NCI-H146 (cell line): Measurements from ENCODE around the gene ATRN.
"Not testable (repeated sequence)": the region's sequence is repeated elsewhere in the genome, so short reads cannot be mapped to it uniquely, and the experiment has no call there.

ENCODE experiments used
- DNase-seq: peaks from one replicate; lab custom pipeline; 2025; lab: John Stamatoyannopoulos, UW

Gene ATRN

GRCh38 chr20:3470208-3470626 lies 601 bp upstream of the ATRN start:
- DNase-seq = no peak

DNA sequence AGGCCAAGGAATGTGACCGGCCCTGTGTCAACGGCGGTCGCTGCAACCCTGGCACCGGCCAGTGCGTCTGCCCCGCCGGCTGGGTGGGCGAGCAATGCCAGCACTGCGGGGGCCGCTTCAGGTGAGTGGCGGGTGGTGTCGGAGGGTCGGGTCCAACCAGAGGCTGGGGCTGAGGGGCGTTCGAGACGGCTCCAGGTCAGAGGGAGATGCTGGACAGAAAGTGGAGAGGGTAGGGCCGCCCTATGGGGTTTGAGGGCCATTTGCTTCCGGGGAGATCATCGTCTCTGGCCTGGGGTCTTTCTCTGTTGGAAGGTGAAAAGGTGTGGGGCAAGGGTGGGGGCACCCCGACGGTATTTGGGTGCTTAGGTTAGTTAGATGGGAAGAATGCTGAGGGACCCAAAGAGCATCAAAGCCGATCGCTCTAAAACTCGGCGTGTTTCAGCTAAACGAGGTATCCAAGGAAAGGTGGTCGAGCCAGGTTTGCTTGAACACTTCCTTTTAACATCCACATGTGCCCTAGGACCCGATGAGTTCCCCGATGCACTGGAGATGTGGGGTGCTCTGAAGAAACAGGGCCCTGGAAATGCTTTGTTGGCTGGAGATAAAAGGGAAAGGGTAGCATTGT lies 691 bp downstream of the ATRN start:
- DNase-seq = no peak

DNA sequence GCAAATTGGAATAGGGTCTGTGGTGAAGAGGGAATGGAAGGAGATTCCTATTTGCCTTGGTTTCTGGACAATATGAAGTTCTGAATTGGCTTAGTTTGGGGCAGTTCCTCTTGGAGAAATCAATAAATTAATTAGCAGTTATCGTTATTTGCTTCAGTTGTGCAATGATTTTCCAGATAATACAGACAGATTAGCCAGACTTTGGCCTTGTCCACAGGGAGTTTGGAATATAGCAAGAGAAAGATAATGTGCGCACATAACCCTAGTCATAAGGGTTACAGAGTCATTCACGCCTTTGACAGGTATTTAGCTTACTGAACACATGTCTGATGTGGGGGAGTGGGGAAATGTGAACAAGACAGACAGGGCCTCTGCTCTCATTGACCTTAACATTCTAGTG lies 1.3 kb downstream of the ATRN start:
- DNase-seq = no peak

- no peak for DNase-seq
Measured at GRCh38 chr20:3473324-3473723, 2.5 kb downstream of the ATRN start.

GRCh38 chr20:3473944-3474343 lies 3.1 kb downstream of the ATRN start:
- DNase-seq = peak; percentile 23

DNA sequence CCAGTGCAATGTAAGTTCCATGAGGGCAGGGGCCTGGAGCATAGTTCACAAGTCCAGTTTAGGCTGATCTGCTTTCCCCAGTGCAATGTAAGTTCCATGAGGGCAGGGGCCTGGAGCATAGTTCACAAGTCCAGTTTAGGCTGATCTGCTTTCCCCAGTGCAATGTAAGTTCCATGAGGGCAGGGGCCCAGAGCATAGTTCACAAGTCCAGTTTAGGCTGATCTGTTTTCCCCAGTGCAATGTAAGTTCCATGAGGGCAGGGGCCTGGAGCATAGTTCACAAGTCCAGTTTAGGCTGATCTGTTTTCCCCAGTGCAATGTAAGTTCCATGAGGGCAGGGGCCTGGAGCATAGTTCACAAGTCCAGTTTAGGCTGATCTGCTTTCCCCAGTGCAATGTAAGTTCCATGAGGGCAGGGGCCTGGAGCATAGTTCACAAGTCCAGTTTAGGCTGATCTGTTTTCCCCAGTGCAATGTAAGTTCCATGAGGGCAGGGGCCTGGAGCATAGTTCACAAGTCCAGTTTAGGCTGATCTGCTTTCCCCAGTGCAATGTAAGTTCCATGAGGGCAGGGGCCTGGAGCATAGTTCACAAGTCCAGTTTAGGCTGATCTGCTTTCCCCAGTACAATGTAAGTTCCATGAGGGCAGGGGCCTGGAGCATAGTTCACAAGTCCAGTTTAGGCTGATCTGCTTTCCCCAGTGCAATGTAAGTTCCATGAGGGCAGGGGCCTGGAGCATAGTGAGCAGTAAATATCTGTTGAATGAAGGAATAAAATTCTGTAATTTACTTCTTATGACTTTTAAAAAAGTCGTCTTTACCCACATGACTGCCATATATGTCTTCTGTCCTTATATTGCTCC lies 6.4 kb downstream of the ATRN start:
- DNase-seq = not testable (repeated sequence)

GRCh38 chr20:3477861-3478544 lies 7.2 kb downstream of the ATRN start:
- no peak for DNase-seq

DNA sequence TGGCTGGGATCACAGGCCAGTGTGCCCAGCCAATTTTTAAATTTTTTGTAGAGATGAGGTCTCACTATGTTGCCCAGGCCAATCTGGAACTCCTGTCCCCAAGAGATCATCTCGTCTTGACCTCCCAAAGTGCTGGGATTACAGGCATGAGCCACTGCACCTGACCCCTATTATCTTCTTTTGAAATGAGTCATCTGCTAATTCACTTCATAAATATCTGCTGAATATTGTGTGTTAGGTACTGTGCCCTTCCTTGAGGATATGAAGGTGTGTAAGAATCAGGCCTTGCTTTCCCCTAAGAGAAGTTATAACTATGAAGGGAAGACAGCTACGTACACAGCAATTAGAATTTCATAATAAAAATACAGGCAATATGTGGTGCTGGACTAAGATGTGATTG lies 8.2 kb downstream of the ATRN start:
- no peak for DNase-seq

DNA sequence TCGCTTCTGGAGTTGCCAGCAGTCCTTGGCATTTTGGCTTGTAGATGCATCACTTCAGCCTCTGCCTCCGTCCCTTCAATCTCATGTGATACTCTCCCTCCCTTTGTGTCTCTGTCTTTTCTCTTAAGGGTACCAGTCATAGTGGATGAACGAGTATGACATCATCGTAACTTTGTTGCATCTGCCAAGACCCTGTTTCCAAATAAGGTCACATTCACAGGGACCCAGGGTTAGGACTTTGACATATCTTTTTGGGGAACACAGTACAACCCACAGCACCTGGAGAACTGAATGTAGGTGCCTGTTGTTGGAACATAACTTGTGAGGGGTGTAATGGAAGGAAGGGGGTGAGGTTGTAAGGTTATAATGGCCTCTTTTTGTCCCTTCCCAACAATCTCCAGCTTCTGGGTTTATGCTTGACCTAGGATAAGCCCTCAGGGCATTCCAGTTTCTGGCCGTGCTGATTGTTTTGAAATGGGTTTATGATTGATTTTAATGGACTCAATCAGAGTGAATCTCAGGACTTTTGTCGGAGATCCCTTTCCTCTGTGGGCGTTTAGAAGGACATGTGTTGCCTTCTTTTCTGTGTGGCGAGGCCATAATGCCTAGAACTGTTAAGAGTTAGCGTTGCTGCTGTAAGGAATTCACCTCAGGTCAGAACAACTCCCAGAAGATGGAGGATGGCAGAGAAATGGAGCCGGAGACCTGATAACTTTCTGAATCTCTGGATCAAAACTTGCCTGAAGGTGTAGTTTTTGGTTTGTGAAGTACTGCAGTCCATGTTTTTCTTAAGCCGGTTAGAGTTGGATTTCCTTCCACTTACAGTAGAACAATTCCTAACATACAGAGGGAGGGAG lies 9.2 kb downstream of the ATRN start:
- DNase-seq = no peak

DNA sequence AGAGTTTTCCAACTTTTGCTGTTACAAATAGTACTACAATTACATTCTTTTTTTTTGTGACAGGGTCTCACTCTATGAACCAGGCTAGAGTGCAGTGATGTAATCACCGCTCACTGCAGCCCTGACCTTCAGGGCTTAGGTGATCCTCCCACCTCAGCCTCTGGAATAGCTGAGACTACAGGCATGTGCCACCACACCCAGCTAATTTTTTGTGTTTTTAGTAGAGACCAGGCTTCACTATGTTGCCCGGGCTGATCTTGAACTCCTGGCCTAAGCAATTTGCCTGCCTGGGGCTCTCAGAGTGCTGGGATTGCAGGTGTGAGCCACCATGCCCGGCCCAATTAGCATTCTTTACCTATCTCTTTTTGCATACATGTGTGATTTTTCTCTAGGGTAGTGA lies 12.5 kb downstream of the ATRN start:
- DNase-seq = no peak

- no peak for DNase-seq
Measured at GRCh38 chr20:3483784-3484183, 13.0 kb downstream of the ATRN start.

DNA sequence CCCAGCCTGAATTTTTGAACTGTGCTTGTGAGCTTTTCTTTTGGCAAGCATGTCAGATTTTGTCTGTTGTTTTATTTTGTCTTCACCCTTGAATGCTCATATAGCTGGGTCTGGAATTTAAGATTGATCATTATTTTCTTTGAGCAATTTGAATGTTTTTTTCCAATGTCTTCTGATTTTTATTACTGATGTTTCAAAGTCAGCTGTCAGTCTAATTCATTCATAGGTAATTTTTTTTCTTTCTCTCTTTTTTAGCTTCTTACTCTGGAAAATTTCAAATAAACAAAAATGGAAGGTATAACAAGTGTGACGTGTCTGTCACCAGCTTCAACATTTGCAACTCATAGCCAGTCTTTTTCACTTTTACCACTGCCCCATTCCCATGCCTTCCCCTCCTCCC lies 15.1 kb downstream of the ATRN start:
- no peak for DNase-seq

DNA sequence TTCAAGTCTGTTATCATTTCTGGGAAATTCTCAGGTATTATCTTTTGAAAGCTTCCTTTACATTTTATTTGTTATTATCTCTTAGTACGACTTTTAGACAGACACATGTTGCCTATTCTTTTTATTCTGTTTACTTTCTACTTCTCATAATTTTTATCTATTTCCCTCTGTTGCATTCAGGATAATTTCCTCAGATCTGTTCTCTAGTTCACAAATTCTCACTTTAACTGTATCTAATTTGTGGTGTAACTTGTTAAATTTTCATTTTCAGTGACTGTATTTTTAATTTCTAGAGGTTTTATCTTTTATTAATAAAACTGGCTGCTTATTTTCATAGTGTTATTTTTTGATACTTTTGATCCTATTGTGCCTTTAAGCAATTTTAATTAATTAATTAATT lies 16.0 kb downstream of the ATRN start:
- DNase-seq = no peak

DNA sequence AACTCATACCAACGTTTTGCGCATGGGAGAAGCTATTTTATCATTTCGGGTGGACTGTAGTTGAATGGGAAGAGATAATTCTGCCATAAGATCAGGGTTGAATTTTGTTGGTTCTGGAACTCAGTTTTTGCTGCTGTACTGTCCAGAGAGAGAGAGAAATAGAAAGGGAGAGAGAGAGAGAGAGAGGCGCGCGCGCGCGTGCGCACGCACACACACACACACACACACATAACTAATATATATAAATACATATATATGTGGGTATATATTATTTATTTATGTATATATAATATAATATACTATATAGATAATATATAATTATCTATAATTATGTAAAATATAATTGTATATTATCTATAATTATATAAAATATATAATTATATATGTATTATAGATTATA lies 21.9 kb downstream of the ATRN start:
- no peak for DNase-seq

DNA sequence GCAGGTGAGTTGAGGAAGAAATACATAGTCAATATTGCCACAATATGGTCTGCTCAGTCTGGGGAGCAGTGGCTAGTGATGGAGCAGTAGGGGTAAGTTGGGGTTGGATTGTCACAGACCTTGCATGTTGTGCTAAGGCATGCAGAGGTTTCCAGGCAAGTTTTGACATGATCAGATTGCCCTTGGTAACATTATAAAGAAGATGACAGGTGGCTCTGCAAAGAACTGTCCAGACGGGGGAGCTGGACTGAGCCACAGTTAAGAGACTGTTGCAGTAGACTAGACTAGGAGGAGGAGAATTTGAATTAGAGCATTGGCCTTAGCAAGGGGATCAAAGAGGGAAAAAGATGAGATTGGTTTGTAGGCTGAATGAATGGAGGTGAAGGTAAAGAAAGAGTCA lies 23.4 kb downstream of the ATRN start:
- no peak for DNase-seq

- DNase-seq = no peak
Measured at GRCh38 chr20:3502878-3503277, 32.1 kb downstream of the ATRN start.

GRCh38 chr20:3505148-3505547 lies 34.3 kb downstream of the ATRN start:
- DNase-seq = no peak

- no peak for DNase-seq
Measured at GRCh38 chr20:3509064-3509463, 38.2 kb downstream of the ATRN start.

- DNase-seq = no peak
Measured at GRCh38 chr20:3510110-3510509, 39.3 kb downstream of the ATRN start.

DNA sequence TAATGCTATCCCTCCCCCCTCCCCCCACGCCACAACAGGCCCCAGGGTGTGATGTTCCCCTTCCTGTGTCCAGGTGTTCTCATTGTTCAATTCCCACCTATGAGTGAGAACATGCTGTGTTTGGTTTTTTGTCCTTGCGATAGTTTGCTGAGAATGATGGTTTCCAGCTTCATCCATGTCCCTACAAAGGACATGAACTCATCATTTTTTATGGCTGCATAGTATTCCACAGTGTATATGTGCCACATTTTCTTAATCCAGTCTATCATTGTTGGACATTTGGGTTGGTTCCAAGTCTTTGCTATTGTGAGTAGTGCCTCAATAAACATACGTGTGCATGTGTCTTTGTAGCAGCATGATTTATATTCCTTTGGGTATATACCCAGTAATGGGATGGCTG lies 41.4 kb downstream of the ATRN start:
- not testable (repeated sequence) for DNase-seq

GRCh38 chr20:3514012-3514642 lies 43.3 kb downstream of the ATRN start:
- DNase-seq = no peak
